ENCODE measurements around the gene PADI2. TPM values are rescaled to one million over a fixed set of nuclear protein-coding genes. Genes with fewer than 3 reads are reported as not detected.

PADI2 gene
- total and polyA plus RNA-seq, 2 of the 8 experiments (the other 6 are each of a cell fraction or from before 2014, with no cell fraction given) = 1.6 to 7.5 TPM

- TF ChIP-seq POLR2A (IDR thresholded peaks at IDR 0.05; ENCODE audit: control extremely low read depth in 1 of 2, low read depth in 2 of 2, low read length in 2 of 2) = no peak
- TF ChIP-seq NRF1 (IDR thresholded peaks at IDR 0.05; ENCODE audit: low read depth, low read length) = no peak
- no peak for TF ChIP-seq TAF7 (optimal IDR thresholded peaks at IDR 0.05; ENCODE audit: borderline replicate concordance, low read depth, low read length)
- no peak for TF ChIP-seq SP4 (IDR thresholded peaks at IDR 0.05; ENCODE audit: low read length)
- no peak for TF ChIP-seq EZH2 (IDR thresholded peaks at IDR 0.05; ENCODE audit: low read depth, low read length, severe bottlenecking)
- no peak for TF ChIP-seq USF2 (IDR thresholded peaks at IDR 0.05; ENCODE audit: low read length)
- TF ChIP-seq ZNF274 (IDR thresholded peaks at IDR 0.05; ENCODE audit: borderline replicate concordance, extremely low read depth, low read length) = no peak
- no peak for TF ChIP-seq CREB1 (IDR thresholded peaks at IDR 0.05)
- TF ChIP-seq TBP (IDR thresholded peaks at IDR 0.05; ENCODE audit: low read depth, low read length) = no peak
- TF ChIP-seq TEAD4 (IDR thresholded peaks at IDR 0.05; ENCODE audit: low read depth, low read length) = no peak
- no peak overlapping the region for H3K4ac ChIP-seq (replicated peaks; ENCODE audit: insufficient read length, low read depth, low read length)
- H3K9ac ChIP-seq (replicated peaks in 1 of 4; ENCODE audit: extremely low read depth in 1 of 4, low read depth in 3 of 4, low read length in 3 of 4) = no peak overlapping the region
- H2BK15ac ChIP-seq (ENCODE audit: low read length) = 0 out of 2 replicates have a peak overlapping the region, but pooled peaks have one; percentile 40
- H3K18ac ChIP-seq (ENCODE audit: extremely low read depth, low read length) = no peak overlapping the region
- no peaks in the 10 kb centered on the region for H4K20me1 ChIP-seq (replicated peaks in 1 of 2; ENCODE audit: control insufficient read depth in 1 of 2, insufficient read depth in 2 of 2, low read length in 2 of 2)
- no peak overlapping the region for H2AFZ ChIP-seq (ENCODE audit: low read length)
- no peaks in the 10 kb centered on the region for H3K9me3 ChIP-seq (ENCODE audit: insufficient read depth in 2 of 2, low read depth in 1 of 2, low read length in 1 of 2)
- H3K79me1 ChIP-seq (ENCODE audit: low read depth, low read length) = no peaks in the 10 kb centered on the region
- peaks cover 5 to 13% (median 7%) of the 10 kb centered on the region in 4 experiments; a peak in 6 of 7 replicates for H3K27me3 ChIP-seq (replicated peaks in 1 of 4; ENCODE audit: control insufficient read depth in 3 of 4, extremely low read depth in 1 of 4, insufficient read depth in 3 of 4, low read length in 3 of 4)
- H3K56ac ChIP-seq (replicated peaks; ENCODE audit: insufficient read length, low read depth, low read length) = no peak overlapping the region
- 89% methylated on average over 13 of the region's 14 CpGs; no CpG with 5 or more reads in 1 of the 2 experiments for WGBS, 2 experiments (ENCODE audit: extremely low coverage in 1 of 2, insufficient coverage in 1 of 2, insufficient read length in 1 of 2, insufficient replicate concordance in 2 of 2, low coverage in 1 of 2, low lambda C conversion rate in 2 of 2, missing lambda C conversion rate in 1 of 2)
- no peak overlapping the region for H3K23ac ChIP-seq (ENCODE audit: insufficient read length)
- DNase-seq (ENCODE audit: low read depth in 1 of 2, low spot score in 2 of 2) (no peak), FAIRE-seq (no peak)
- peaks cover 14% of the 10 kb centered on the region; the same call in 1 of the 2 replicates for H3K23me2 ChIP-seq (ENCODE audit: low read depth, low read length)
- no peak overlapping the region for H3K4me2 ChIP-seq (ENCODE audit: insufficient read depth in 1 of 2, low read depth in 2 of 2, low read length in 2 of 2)
- H3K14ac ChIP-seq (ENCODE audit: insufficient read length) = no peak overlapping the region
- no peaks in the 10 kb centered on the region for H3K79me2 ChIP-seq (ENCODE audit: control insufficient read depth in 1 of 2, insufficient read depth in 2 of 2, low read length in 2 of 2)
- H2BK20ac ChIP-seq (ENCODE audit: low read length) = no peak overlapping the region; the same call in 1 of the 2 replicates
- H3K36me3 ChIP-seq (ENCODE audit: control insufficient read depth in 2 of 4, insufficient read depth in 4 of 4, low read length in 3 of 4) = no peaks in the 10 kb centered on the region
- H3K4me3 ChIP-seq (ENCODE audit: extremely low read depth in 1 of 4, insufficient read depth in 2 of 4, low read depth in 3 of 4, low read length in 4 of 4) = no peak overlapping the region
- CTCF ChIA-PET (ENCODE audit: partially characterized antibody) = interaction anchor here (0.7 to 21.2 kb wide), 6 partner anchors 14 to 155 kb away, joined by 3 to 339 read pairs (median 21); no protein-coding TSS in a partner anchor
- H3K27ac ChIP-seq (ENCODE audit: low read depth, low read length) = no peak overlapping the region
- no peak overlapping the region for H2BK5ac ChIP-seq (ENCODE audit: low read depth, low read length)
- no peak overlapping the region for H4K8ac ChIP-seq (ENCODE audit: extremely low read depth, insufficient read depth, low read length)
- H4K5ac ChIP-seq (ENCODE audit: insufficient read length, low read depth, low read length) = no peak overlapping the region
- POLR2A ChIA-PET (ENCODE audit: partially characterized antibody) = no interaction called here
- no peak overlapping the region for H2AK5ac ChIP-seq (ENCODE audit: low read depth, low read length)
- no peak overlapping the region for H4K91ac ChIP-seq (replicated peaks; ENCODE audit: insufficient read length, low read length)
- no peak overlapping the region for H2BK12ac ChIP-seq (ENCODE audit: low read depth, low read length)
- H2BK120ac ChIP-seq (replicated peaks; ENCODE audit: low read depth, low read length) = no peak overlapping the region
- H3K4me1 ChIP-seq (replicated peaks in 1 of 4; ENCODE audit: control insufficient read depth in 3 of 4, insufficient read depth in 4 of 4, low read length in 3 of 4) = peaks cover 0 to 15% (median 5%) of the 10 kb centered on the region in 4 experiments; a peak in 5 of 7 replicates
Observed at GRCh38 chr1:17123196-17124045, 4.2 kb upstream of the PADI2 start.
